ENCODE results near the gene FUT8. TPM values are rescaled to one million over a fixed set of nuclear protein-coding genes. Genes with fewer than 3 reads are reported as not detected.
A peak's percentile ranks its signal among the peaks of the same experiment; 100 is the strongest.

The FUT8 gene
- total and polyA plus RNA-seq, 5 donors, result 5.2 to 16.9 (median 14.8) TPM

DNA sequence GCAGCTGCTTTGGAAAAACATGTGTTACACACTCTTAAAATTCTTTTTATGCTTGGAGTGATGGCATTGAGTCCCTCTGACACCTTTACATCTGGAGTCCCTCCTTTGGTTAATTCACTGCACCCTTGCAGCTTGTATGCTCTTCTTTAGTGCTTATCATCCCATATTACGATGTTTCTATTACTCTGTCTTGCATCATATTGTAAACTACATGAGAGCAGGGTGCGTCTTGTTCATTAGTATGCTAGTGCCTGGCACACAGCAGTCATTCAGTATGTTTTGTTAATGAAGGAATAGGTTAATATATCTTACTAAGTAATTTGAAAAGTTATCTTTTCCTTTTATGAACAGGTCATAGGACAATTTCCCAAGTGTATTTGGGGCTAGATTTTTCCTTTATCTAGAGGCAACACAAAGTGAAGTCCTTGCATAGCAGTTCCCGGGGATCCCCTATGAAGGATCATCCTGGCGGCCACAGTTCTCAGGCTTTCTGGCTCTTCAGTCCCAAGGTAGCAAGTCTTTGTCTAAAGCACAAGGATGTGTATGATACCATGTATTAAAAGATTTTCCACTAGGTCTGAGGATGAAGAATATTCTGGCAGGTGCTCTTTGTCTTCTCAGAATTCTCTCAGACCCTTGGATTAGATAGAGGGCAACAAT is 363.8 kb downstream of the FUT8 start:
- intact Hi-C loops (cut with DNase I), result no loop called here

DNA sequence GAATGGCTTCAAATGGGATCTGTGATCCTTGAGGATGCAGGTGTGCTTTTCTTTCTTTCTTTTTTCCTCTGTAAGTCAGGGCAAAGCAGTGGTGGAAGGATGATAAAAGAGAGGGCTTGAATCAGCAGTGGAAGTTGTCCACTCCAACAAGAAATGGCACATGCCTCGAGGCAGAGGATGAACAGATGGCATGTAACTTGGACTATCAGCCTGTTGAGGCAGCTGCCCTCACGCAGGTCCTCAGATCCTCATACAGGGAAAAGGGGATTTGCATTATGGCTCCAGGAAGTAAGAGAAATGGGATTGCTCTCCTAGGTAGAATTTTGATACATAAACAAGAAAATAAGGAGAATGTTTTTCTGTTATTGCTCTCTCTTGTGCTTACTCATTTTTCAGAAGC is 368.0 kb downstream of the FUT8 start:
- 75% methylated on average over 2 of the region's 2 CpGs for WGBS
- Histone ChIP-seq H3K9me3 (ENCODE audit: control insufficient read depth, low read length) (no peaks in the 10 kb centered on the region), H3K27ac (ENCODE audit: low read length) (no peak overlapping the region), H3K27me3 (ENCODE audit: control insufficient read depth, insufficient read depth) (no peaks in the 10 kb centered on the region), H3K4me3 (ENCODE audit: low read length) (no peak overlapping the region), H3K4me1 (ENCODE audit: control insufficient read depth, insufficient read depth, low read length) (no peaks in the 10 kb centered on the region)
- intact Hi-C loops (cut with DNase I), result no loop called here
- DNase-seq (no peak), ATAC-seq (no peak)

More for the DNA sequence above, 363.8 kb downstream of the FUT8 start:
- Histone ChIP-seq H3K4me3 (ENCODE audit: low read length) (no peak overlapping the region), H3K4me1 (ENCODE audit: control insufficient read depth, insufficient read depth, low read length) (no peaks in the 10 kb centered on the region), H3K9me3 (ENCODE audit: control insufficient read depth, low read length) (no peaks in the 10 kb centered on the region), H3K27ac (ENCODE audit: low read length) (no peak overlapping the region), H3K27me3 (ENCODE audit: control insufficient read depth, insufficient read depth) (no peaks in the 10 kb centered on the region)
- ATAC-seq (no peak), DNase-seq (no peak)
- 66% methylated on average over 4 of the region's 4 CpGs for WGBS

DNA sequence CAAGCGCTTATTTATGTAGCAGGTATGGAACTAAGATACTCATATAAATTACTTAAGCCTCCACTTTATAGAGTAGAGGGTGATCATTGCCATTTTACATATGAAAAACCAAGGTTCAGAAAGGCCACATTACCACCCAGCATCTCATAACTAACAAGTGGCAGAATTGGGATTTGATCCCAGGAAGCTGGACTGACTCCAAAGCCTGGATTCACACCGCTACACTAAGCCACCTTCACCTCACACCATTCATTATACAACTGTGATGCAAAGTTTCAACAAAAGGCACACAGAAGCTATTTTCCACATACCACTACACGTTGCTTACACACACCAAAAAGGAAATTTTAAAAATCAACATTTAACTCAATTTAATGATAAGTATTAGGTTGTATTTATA is 370.6 kb downstream of the FUT8 start:
- H3K4me3 ChIP-seq (ENCODE audit: low read length), result no peak overlapping the region
- no peaks in the 10 kb centered on the region for H3K27me3 ChIP-seq (ENCODE audit: control insufficient read depth, insufficient read depth)
- ATAC-seq, result no peak
- no peaks in the 10 kb centered on the region for H3K4me1 ChIP-seq (ENCODE audit: control insufficient read depth, insufficient read depth, low read length)
- intact Hi-C loops (cut with DNase I), result no loop called here
- DNase-seq, result no peak
- H3K27ac ChIP-seq (ENCODE audit: low read length), result no peak overlapping the region
- WGBS, result 69% methylated on average over 3 of the region's 3 CpGs
- no peaks in the 10 kb centered on the region for H3K9me3 ChIP-seq (ENCODE audit: control insufficient read depth, low read length)

DNA sequence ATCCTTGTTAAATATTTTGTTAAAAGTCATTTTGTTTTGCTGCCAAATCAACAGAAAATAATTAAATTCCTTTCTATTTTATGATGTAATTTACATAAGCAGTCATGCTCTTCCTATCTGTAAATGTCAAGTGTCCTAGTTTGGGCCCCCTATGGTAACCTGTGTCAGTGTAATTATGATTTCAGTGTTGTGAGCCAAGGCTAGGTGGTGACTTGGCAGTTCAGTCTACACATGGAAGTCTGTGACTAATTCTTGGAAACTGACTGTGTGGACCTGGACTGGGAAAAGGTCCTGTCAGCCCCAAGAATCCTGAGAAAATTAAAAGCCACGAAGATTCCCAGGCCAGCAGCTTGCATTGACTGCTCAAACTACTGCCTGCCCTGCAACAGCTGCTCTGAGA is 371.0 kb downstream of the FUT8 start:
- Histone ChIP-seq H3K27ac (ENCODE audit: low read length) (no peak overlapping the region), H3K4me3 (ENCODE audit: low read length) (no peak overlapping the region), H3K9me3 (ENCODE audit: control insufficient read depth, low read length) (no peaks in the 10 kb centered on the region), H3K4me1 (ENCODE audit: control insufficient read depth, insufficient read depth, low read length) (no peaks in the 10 kb centered on the region), H3K27me3 (ENCODE audit: control insufficient read depth, insufficient read depth) (no peaks in the 10 kb centered on the region)
- intact Hi-C loops (cut with DNase I), result no loop called here
- no peak for ATAC-seq
- WGBS, result 43% methylated on average over 1 of the region's 1 CpG
- DNase-seq, result no peak

DNA sequence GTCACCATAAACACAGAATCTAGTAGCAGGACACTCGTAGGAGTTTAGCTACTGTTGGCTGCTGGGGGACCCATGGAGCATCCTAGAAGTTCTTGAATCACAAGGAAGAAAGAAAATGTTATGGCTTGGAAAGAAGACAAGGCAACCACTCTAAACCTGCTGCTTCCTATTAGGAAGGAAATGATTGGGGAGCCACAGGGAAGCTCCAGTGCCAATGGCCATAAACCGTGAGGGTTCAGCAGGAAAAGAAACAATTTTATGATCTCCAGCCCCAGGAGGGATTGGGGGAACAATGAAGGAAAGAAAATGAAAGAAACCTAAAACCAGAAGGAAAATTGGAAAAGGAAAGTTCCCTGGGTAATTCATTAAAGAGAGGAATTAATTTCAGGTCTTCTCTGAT is 372.0 kb downstream of the FUT8 start:
- Histone ChIP-seq H3K4me3 (ENCODE audit: low read length) (no peak overlapping the region), H3K4me1 (ENCODE audit: control insufficient read depth, insufficient read depth, low read length) (no peaks in the 10 kb centered on the region), H3K9me3 (ENCODE audit: control insufficient read depth, low read length) (no peaks in the 10 kb centered on the region), H3K27me3 (ENCODE audit: control insufficient read depth, insufficient read depth) (no peaks in the 10 kb centered on the region), H3K27ac (ENCODE audit: low read length) (no peak overlapping the region)
- intact Hi-C loops (cut with DNase I), result no loop called here
- DNase-seq (no peak), ATAC-seq (no peak)
- 81% methylated on average over 2 of the region's 2 CpGs for WGBS

DNA sequence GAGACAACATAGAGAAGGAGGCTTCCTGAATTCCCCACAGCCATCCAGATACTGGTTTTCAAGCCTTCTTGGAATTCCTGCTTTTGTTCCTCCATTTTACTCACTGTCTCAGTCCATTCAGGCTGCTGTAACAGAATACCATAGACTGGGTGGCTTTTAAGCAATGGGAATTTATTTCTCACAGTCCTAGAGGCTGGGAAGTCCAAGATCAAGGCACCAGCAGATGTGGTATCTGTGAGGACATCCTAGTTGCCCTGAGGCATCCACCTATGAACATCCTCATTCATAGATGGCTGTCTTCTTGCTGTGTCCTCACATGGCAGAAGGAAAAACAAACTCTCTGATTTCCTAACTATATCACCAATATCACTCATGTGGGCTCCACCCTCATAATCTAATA is 374.9 kb downstream of the FUT8 start:
- no peak for ATAC-seq
- intact Hi-C loops (cut with DNase I), result no loop called here
- Histone ChIP-seq H3K27ac (ENCODE audit: low read length) (no peak overlapping the region), H3K27me3 (ENCODE audit: control insufficient read depth, insufficient read depth) (no peaks in the 10 kb centered on the region), H3K4me1 (ENCODE audit: control insufficient read depth, insufficient read depth, low read length) (no peaks in the 10 kb centered on the region), H3K4me3 (ENCODE audit: low read length) (no peak overlapping the region), H3K9me3 (ENCODE audit: control insufficient read depth, low read length) (no peaks in the 10 kb centered on the region)
- no peak for DNase-seq

DNA sequence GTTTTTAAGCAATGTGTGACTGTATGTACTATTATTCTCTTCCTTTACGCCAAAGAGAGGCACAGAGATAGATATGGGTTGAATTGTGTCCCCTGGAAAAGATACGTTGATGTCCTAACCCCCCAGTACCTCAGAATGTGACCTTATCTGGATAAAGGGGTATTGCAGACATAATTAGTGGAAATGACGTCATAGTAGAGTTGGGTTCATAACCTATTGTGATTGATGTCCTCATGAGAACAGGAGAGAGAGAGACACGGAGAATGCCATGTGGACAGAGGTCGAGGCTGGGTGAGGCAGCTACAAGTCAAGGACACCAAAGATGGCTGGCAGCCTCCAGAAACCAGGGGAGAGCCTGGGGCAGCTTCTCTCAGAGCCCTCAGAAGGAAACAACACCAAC is 376.3 kb downstream of the FUT8 start:
- H3K27ac ChIP-seq (ENCODE audit: low read length), result no peak overlapping the region
- WGBS, result 74% methylated on average over 5 of the region's 5 CpGs
- DNase-seq (no peak), ATAC-seq (no peak)
- no peaks in the 10 kb centered on the region for H3K9me3 ChIP-seq (ENCODE audit: control insufficient read depth, low read length)
- H3K27me3 ChIP-seq (ENCODE audit: control insufficient read depth, insufficient read depth), result no peaks in the 10 kb centered on the region
- H3K4me3 ChIP-seq (ENCODE audit: low read length), result no peak overlapping the region
- H3K4me1 ChIP-seq (ENCODE audit: control insufficient read depth, insufficient read depth, low read length), result no peaks in the 10 kb centered on the region
- intact Hi-C loops (cut with DNase I), result no loop called here

DNA sequence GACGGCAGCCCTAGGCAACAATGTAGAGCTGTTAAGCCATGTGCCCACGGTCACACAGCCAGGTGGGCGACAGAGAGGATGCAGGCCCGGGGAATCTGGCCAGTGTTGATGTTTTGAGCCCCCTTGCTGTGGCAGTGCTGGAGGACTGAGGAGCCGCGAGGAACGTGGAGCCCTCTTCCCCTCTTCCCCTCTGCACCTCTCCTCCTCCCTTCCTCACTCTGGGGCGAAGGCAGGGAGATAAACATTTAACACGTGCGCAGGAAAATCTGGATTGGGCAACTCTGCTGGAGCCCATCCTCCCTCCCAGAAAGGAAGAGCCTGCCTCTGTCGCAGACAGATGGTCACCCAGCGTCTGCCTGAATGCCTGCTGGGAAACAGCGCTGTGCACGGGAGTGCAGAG is 376.8 kb downstream of the FUT8 start:
- Histone ChIP-seq H3K4me1 (ENCODE audit: control insufficient read depth, insufficient read depth, low read length) (no peaks in the 10 kb centered on the region), H3K27me3 (ENCODE audit: control insufficient read depth, insufficient read depth) (no peaks in the 10 kb centered on the region), H3K4me3 (ENCODE audit: low read length) (no peak overlapping the region), H3K27ac (ENCODE audit: low read length) (no peak overlapping the region), H3K9me3 (ENCODE audit: control insufficient read depth, low read length) (no peaks in the 10 kb centered on the region)
- WGBS, result 61% methylated on average over 14 of the region's 14 CpGs
- ATAC-seq, result no peak
- DNase-seq, result no peak
- intact Hi-C loops (cut with DNase I), result no loop called here

DNA sequence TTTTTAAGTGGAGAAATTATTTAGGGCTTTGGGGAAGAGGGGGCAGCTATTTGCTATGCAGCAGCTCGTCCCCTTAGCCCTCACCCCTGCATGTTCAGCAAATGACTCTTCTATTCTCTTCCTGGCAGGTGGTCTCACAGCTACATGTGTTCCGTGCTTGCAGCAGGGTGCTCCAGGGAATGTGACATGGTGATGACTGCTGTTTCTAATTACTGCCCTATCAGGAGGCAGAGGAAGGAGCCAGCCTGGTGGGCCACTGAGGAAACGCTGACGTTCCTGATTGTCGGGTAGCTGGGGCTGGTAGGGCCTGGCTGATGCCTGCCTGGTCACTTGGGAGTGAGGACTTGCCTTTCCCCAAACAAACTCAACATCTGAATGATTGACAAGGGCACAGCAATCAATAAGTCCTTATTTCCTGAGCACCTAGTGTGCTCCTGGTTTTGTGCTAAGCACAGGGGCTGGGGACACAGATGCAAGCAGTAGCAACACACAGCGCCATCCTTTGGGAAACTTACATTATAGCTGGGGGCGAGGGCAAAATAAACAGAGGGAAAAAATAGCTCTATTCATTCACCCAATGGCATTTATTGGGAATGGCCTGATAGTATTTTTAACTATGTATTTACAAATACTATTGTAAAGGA is 377.8 kb downstream of the FUT8 start:
- DNase-seq (no peak), ATAC-seq (no peak)
- no peak overlapping the region for H3K4me3 ChIP-seq (ENCODE audit: low read length)
- intact Hi-C loops (cut with DNase I), result no loop called here
- no peaks in the 10 kb centered on the region for H3K9me3 ChIP-seq (ENCODE audit: control insufficient read depth, low read length)
- H3K27ac ChIP-seq (ENCODE audit: low read length), result no peak overlapping the region
- no peaks in the 10 kb centered on the region for H3K27me3 ChIP-seq (ENCODE audit: control insufficient read depth, insufficient read depth)
- 53% methylated on average over 7 of the region's 7 CpGs for WGBS
- H3K4me1 ChIP-seq (ENCODE audit: control insufficient read depth, insufficient read depth, low read length), result no peaks in the 10 kb centered on the region

DNA sequence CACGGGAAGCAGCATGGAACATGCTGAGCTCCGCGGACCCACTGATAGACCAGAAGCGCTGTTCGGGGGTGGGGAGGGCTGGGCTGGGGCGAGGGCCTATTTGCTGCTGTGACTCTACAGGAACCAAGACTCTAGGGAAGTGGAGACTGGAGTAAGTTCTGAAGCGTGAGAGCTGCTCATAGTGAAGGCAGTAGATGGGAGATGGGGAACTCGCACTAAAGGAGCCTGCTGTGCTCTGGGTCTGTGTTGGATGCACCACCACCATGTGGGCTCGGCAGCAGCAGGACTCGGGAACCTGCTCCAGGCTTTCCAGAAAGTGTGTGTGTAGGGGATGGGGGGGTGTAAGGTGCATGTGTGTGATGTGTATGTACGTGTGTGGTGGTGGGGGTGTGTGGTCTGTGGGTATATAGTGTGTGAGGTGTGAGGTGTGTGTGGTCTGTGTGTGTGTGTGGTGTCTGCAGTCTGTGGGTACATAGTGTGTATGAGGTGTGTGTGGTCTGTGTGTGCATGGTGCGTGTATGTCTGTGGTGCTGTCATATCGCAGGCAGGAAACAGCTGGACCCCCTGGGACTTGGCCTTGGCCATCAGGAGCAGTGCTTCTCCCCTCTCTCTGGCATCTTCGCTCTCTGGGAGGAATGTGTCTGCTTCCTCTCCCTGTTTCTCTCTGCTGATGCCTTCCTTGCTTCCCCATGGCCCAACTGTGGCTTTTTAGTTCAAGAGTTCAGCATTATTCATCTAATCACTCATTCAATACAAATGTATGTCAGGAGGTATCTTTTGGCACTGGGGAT is 378.9 kb downstream of the FUT8 start:
- no peak overlapping the region for H3K27ac ChIP-seq (ENCODE audit: low read length)
- ATAC-seq, result peak; percentile 22 to 36
- intact Hi-C loops (cut with DNase I), result no loop called here

DNA sequence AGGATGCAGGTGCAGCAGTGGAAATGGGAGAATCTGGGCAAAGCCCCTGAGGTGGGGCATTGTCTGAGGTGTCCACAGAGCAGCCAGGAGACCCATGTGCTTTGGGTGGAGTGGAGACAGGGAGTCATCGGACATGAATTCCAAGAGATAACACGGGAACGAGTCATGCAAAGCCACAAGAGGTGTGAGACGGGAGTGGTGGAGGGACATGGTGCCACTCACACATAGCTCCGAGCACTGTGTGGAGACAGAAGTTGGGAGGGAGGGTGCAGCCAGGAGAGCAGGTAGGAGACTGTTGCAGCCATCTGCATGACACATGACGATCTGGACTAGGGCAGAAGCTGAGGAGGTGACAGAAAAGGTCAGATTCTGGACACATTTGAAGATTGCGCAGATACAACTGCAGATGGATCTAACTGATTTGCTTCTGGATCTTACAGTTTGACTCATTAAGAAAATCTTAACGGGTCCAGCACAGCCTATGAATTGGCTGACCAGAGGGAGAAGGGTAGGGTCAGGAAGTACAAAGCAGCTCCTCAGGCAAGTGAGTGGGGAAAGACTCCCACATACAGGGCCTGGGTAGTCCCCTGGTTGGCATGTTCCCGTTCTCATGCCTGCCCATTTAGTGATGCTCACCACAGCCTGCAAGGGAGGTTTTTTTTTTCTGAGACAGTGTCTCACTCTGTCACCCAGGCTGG is 379.8 kb downstream of the FUT8 start:
- intact Hi-C loops (cut with DNase I), result no loop called here
- no peak overlapping the region for H3K27ac ChIP-seq (ENCODE audit: low read length)
- H3K4me1 ChIP-seq (ENCODE audit: control insufficient read depth, insufficient read depth, low read length), result no peaks in the 10 kb centered on the region
- 53% methylated on average over 9 of the region's 9 CpGs for WGBS
- DNase-seq (no peak), ATAC-seq (peak; percentile 22 to 56)
- H3K4me3 ChIP-seq (ENCODE audit: low read length), result no peak overlapping the region
- H3K9me3 ChIP-seq (ENCODE audit: control insufficient read depth, low read length), result no peaks in the 10 kb centered on the region
- no peaks in the 10 kb centered on the region for H3K27me3 ChIP-seq (ENCODE audit: control insufficient read depth, insufficient read depth)

More for the DNA sequence above, 378.9 kb downstream of the FUT8 start:
- Histone ChIP-seq H3K27me3 (ENCODE audit: control insufficient read depth, insufficient read depth) (no peaks in the 10 kb centered on the region), H3K9me3 (ENCODE audit: control insufficient read depth, low read length) (no peaks in the 10 kb centered on the region), H3K4me3 (ENCODE audit: low read length) (no peak overlapping the region), H3K4me1 (ENCODE audit: control insufficient read depth, insufficient read depth, low read length) (no peaks in the 10 kb centered on the region)
- DNase-seq, result no peak
- 41% methylated on average over 14 of the region's 14 CpGs for WGBS

Data from right cardiac atrium (tissue), 5 donors.